Ascending aorta (tissue), 2 donors: ENCODE results near the gene SYT6. TPM values are rescaled to one million over a fixed set of nuclear protein-coding genes. Genes with fewer than 3 reads are reported as not detected.
A peak's percentile ranks its signal among the peaks of the same experiment; 100 is the strongest.

Experiments
- DNase-seq, 2 donors: peaks; one replicate each; pipeline ENCODE4 v3.0.0-alpha.2; 2019; ENCODE audit warnings: low spot score in 2 of 2
- H3K27ac ChIP-seq, 2 donors: fragments of 200-600 bp; sonication (generic); one replicate each; pipeline ENCODE4 v1.5.1; 2016 to 2017; ENCODE audit warnings: mild to moderate bottlenecking in 1 of 2
- H3K27me3 ChIP-seq: fragments of 200-600 bp; sonication (generic); one replicate; pipeline ENCODE4 v1.5.1; 2017
- H3K36me3 ChIP-seq, 2 donors: fragments of 200-600 bp; sonication (generic); one replicate each; pipeline ENCODE4 v1.5.1; 2016
- H3K4me1 ChIP-seq, 2 donors: fragments of 200-600 bp; sonication (generic); one replicate each; pipeline ENCODE4 v1.5.1; 2016 to 2017; ENCODE audit warnings: mild to moderate bottlenecking in 1 of 2
- H3K4me3 ChIP-seq, 2 donors: fragments of 200-600 bp; sonication (generic); one replicate each; pipeline ENCODE4 v1.5.1; 2016 to 2017; ENCODE audit warnings: mild to moderate bottlenecking in 1 of 2
- H3K9me3 ChIP-seq, 2 donors: fragments of 200-600 bp; sonication (generic); one replicate each; pipeline ENCODE4 v1.5.1; 2016
- intact Hi-C: fragments of 100-400 bp; cut with DNase I; formaldehyde crosslinking; loops from one replicate; pipeline ENCODE4 v1.15.1; 2023
- total RNA-seq: library from RNA; depleted of rRNA; stranded (reverse); fragments of >200 nt; gene quantifications from one replicate; pipeline ENCODE4 v1.1.0, GENCODE V29; 2016
- TF ChIP-seq, protein P1 (sequence below), 3 experiments: fragments of 200-600 bp in 2 of 3; fragments of 450-650 bp in 1 of 3; sonication (generic) in 2 of 3; IDR thresholded peaks; one replicate each; pipeline ENCODE4 v1.5.1; 2016 to 2019; ENCODE audit warnings: antibody characterized with exemption in 3 of 3, mild to moderate bottlenecking in 1 of 3, moderate library complexity in 1 of 3

The SYT6 gene
- total RNA-seq, 1 donor from 2014 or later: not detected

DNA sequence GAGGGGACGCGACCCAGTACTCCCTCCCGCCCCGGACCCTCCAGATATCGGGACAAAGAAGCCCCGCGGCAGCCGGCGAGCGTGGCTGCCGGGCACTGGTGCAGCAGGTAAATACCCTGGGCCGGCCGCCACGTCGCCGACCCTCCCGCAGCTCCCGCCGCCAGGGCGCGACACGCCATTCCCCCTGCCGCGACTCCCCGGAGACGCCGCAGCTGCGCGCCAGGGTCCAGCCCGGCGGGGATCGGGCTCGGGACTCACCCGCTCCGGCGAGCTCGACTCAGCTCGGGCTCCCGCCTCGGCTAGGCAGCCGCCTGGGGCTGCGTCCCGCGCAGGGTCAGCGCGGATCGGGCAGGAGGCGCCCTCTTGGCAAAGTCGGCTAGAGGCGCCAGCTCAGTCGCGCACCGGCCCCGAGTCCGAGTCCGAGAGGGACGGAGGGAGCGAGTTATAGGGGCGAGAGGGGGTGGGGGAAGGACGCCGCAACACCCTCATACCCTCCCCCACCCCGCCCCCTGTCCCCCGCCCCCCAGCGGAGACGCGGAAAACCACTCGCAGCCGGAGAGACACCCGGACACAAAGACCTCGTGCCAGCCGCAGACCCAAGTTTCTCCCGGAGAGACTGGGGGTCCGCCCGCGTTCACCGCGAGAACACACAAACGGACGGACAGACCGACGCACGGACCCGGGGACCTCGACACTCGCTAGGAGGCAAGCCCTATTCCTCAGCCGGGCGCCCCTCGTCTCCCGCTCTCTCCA is 985 bp downstream of the SYT6 start:
- H3K27me3 ChIP-seq: peaks cover 30% of the 10 kb centered on the region
- H3K9me3 ChIP-seq: no peaks in the 10 kb centered on the region
- H3K36me3 ChIP-seq: no peaks in the 10 kb centered on the region
- no peak for DNase-seq
- intact Hi-C loops: loop anchor here (5.0 kb wide), 1 partner anchor 175 kb away; the partner anchor contains the start of gene OLFML3
- peak overlapping the region; percentile 41 to 61 for H3K4me3 ChIP-seq
- H3K27ac ChIP-seq: no peak overlapping the region
- peaks cover 7 to 24% of the 10 kb centered on the region in 2 donors for H3K4me1 ChIP-seq
- TF ChIP-seq, protein P1, sequence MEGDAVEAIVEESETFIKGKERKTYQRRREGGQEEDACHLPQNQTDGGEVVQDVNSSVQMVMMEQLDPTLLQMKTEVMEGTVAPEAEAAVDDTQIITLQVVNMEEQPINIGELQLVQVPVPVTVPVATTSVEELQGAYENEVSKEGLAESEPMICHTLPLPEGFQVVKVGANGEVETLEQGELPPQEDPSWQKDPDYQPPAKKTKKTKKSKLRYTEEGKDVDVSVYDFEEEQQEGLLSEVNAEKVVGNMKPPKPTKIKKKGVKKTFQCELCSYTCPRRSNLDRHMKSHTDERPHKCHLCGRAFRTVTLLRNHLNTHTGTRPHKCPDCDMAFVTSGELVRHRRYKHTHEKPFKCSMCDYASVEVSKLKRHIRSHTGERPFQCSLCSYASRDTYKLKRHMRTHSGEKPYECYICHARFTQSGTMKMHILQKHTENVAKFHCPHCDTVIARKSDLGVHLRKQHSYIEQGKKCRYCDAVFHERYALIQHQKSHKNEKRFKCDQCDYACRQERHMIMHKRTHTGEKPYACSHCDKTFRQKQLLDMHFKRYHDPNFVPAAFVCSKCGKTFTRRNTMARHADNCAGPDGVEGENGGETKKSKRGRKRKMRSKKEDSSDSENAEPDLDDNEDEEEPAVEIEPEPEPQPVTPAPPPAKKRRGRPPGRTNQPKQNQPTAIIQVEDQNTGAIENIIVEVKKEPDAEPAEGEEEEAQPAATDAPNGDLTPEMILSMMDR (IDR thresholded peaks at IDR 0.05): no peak

DNA sequence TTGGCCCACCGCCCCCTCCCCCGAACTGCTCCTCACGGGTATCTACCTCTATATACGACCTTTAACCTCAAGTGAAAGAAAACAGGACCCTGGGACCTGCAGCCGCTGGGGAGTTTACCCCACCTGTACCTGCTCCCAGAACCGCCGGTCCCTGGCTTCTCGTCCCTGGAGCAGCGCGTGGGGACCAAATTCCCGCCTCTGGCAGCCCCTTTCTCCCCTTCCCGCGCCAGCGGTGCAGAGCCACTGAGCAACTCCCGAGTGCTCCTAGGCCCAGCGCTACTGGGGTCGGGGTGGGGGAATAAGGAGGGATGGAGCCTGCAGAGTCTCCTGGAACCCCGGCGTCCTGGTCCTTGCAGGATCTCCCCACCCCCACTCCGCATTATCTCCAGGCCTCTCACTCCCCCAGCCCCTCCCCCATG is 1.6 kb downstream of the SYT6 start:
- no peak overlapping the region for H3K27ac ChIP-seq
- no peak for DNase-seq
- peak overlapping the region; percentile 41 to 61 for H3K4me3 ChIP-seq
- TF ChIP-seq, protein P1 (IDR thresholded peaks at IDR 0.05): no peak
- intact Hi-C loops: loop anchor here (5.0 kb wide), 1 partner anchor 175 kb away; the partner anchor contains the start of gene OLFML3
- no peaks in the 10 kb centered on the region for H3K36me3 ChIP-seq
- H3K9me3 ChIP-seq: no peaks in the 10 kb centered on the region
- H3K27me3 ChIP-seq: peaks cover 30% of the 10 kb centered on the region
- H3K4me1 ChIP-seq: peaks cover 7 to 24% of the 10 kb centered on the region in 2 donors

DNA sequence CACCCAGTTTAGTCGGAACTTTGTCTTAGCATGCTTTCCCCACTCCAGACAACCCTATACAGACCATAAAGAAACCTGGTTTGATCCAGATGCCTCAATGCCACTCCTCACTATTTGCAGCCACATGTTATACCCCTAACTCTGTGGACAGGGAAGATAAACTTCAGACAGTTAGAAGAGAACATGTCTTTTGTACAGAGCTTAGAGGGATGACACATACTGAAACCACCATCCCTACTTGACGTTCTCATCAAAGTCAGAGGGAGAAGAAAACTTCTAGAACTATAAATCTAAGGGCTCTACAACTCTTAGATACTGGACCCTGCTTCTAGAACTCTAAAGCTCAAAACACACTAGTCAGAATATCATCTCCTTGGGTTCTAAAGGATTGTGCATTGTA is 3.7 kb downstream of the SYT6 start:
- TF ChIP-seq, protein P1 (IDR thresholded peaks at IDR 0.05): no peak
- intact Hi-C loops: loop anchor here (5.0 kb wide), 1 partner anchor 173 kb away; the partner anchor contains the start of gene OLFML3
- Histone ChIP-seq H3K9me3 (no peaks in the 10 kb centered on the region), H3K4me1 (peaks cover 7 to 24% of the 10 kb centered on the region in 2 donors), H3K27ac (no peak overlapping the region), H3K36me3 (no peaks in the 10 kb centered on the region), H3K4me3 (no peak overlapping the region), H3K27me3 (peaks cover 30% of the 10 kb centered on the region)
- no peak for DNase-seq

DNA sequence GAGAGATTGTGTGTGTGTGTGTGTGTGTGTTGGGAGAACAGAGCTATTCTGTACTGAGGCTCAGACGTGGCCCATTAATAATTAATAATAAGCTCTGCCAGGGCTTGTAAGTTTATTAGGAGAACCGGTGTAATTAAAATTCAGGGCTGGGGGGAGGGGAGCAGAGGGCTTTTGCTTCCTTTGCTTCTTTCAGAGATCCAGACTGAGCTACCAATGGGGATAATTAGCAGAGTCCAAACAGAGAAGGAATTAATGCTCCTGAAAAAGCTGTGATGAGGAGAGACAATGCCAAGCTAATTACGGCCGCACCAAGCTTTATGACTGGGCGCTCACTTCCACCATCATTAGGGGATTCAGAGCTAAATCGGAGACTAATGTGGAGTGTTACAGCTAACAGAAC is 4.5 kb downstream of the SYT6 start:
- no peak overlapping the region for H3K4me3 ChIP-seq
- H3K27me3 ChIP-seq: peaks cover 25% of the 10 kb centered on the region
- peaks cover 7 to 22% of the 10 kb centered on the region in 2 donors for H3K4me1 ChIP-seq
- H3K27ac ChIP-seq: no peak overlapping the region
- intact Hi-C loops: no loop called here
- DNase-seq: no peak
- no peaks in the 10 kb centered on the region for H3K9me3 ChIP-seq
- TF ChIP-seq, protein P1 (IDR thresholded peaks at IDR 0.05): no peak
- H3K36me3 ChIP-seq: no peaks in the 10 kb centered on the region

DNA sequence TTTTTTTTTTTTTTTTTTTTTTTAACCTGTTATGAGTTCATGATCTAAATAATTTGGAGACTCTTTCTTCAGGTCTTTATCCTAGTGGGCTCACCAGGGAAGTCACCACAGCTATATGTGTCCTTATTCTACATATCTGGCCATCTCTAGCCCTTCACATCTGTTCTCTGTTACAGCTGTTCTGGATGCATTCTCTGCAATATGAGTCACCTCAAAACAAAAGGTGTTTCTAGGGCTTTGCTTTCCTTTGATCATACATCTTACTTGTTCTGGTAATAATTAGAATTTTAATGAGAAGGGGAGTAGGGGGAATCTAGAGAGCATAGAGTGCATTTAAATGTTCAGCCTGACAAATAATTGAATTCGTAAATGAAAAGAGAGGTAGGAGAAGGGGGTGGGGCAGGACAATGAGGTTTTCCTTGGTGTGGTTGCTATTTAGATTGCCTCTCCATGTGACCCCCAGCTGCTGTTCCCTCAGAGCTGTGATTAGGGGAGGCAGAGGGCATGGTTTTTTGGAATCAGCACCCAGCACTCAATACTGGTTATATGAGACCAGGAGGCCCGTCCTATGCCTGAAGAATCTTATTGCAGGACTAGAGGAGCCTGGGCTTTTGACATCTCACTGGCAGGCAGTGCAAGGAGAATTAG is 8.0 kb downstream of the SYT6 start:
- intact Hi-C loops: no loop called here

More for the DNA sequence above, 8.0 kb downstream of the SYT6 start:
- TF ChIP-seq, protein P1 (IDR thresholded peaks at IDR 0.05): no peak
- no peaks in the 10 kb centered on the region for H3K27me3 ChIP-seq
- no peaks in the 10 kb centered on the region for H3K4me1 ChIP-seq
- DNase-seq: no peak
- no peak overlapping the region for H3K4me3 ChIP-seq
- H3K36me3 ChIP-seq: no peaks in the 10 kb centered on the region
- H3K9me3 ChIP-seq: no peaks in the 10 kb centered on the region
- H3K27ac ChIP-seq: no peak overlapping the region
